Prostate gland (tissue), 2 donors: Measurements from ENCODE around the gene SURF1. TPM values are rescaled to one million over a fixed set of nuclear protein-coding genes. Genes with fewer than 3 reads are reported as not detected.

Source experiments
- DNase-seq: peaks from one replicate; pipeline ENCODE4 v3.0.0-alpha.2; 2019; ENCODE audit warnings: low spot score
- H3K27ac ChIP-seq, 2 donors: fragments of 200-600 bp; sonication (generic); 2 replicates each; pipeline ENCODE4 v1.5.1; 2017 to 2019
- H3K27me3 ChIP-seq: fragments of 200-600 bp; sonication (generic); replicated peaks from 2 replicates; pipeline ENCODE4 v1.5.1; 2019; ENCODE audit not compliant: insufficient read depth
- H3K36me3 ChIP-seq, 2 donors: fragments of 200-600 bp; sonication (generic); 1 replicate in 1 of 2; 2 replicates in 1 of 2; pipeline versions ENCODE4 v1.5.1 to v1.8.1; 2017 to 2019
- H3K4me1 ChIP-seq: fragments of 200-600 bp; sonication (generic); replicated peaks from 2 replicates; pipeline ENCODE4 v1.5.1; 2019
- H3K4me3 ChIP-seq, 2 donors: fragments of 200-600 bp; sonication (generic); 2 replicates each; pipeline ENCODE4 v1.5.1; 2017 to 2019
- H3K9me3 ChIP-seq: fragments of 200-600 bp; sonication (generic); 2 replicates; pipeline ENCODE4 v1.5.1; 2017
- POLR2A ChIP-seq: fragments of 450-650 bp; IDR thresholded peaks from one replicate; pipeline ENCODE4 v1.6.1; 2016; ENCODE audit warnings: antibody characterized with exemption, mild to moderate bottlenecking
- POLR2AphosphoS5 ChIP-seq: sonication (generic); formaldehyde crosslinking; IDR thresholded peaks from one replicate; pipeline ENCODE4 v1.6.1; 2017; ENCODE audit warnings: antibody characterized with exemption
- WGBS: methylation state at CpG from one replicate; pipeline ENCODE4 v1.1.5; 2018; 5-methylcytosine and 5-hydroxymethylcytosine counted together
- intact Hi-C: fragments of 100-400 bp; cut with DNase I; formaldehyde crosslinking; loops from one replicate; pipeline ENCODE4 v1.14.2; 2022
- total RNA-seq, 2 donors: library from RNA; depleted of rRNA; stranded (reverse); fragments of >200 nt; gene quantifications; one replicate each; pipeline ENCODE4 v1.1.0, GENCODE V29; 2016
- TF ChIP-seq, protein P1 (sequence below), 4 experiments: fragments of 200-600 bp in 2 of 4; fragments of 450-650 bp in 2 of 4; sonication (generic) in 2 of 4; IDR thresholded peaks; 1 replicate in 3 of 4; 2 replicates in 1 of 4; pipeline ENCODE4 v1.5.1; 2016 to 2019; ENCODE audit warnings: antibody characterized with exemption in 4 of 4, mild to moderate bottlenecking in 2 of 4, moderate library complexity in 2 of 4

SURF1 gene
- total RNA-seq, 2 donors from 2014 or later: 53.3 to 73.8 TPM

DNA sequence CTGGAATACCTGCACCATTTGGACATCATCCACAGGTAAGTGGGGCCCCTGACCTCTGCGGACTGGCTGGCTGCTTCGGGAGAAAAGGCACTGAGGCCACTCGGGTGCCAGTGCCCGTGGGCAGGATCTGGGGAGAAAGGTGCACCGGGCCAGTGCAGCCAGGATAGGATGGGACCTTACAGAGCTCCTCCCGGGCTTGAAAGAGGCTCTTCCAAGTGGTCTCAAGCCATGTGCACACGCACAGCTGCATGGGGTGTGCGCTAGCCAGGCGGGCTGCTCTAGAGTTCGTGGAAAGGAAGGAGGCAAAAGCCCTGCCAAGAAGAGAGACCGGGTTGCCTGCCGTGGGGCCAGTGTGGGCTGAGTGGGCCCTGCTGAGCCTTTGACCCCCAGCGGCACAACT lies 33.3 kb upstream of the SURF1 start:
- H3K4me3 ChIP-seq: no peak overlapping the region
- TF ChIP-seq POLR2A (no peak), POLR2AphosphoS5 (no peak)
- TF ChIP-seq, protein P1, sequence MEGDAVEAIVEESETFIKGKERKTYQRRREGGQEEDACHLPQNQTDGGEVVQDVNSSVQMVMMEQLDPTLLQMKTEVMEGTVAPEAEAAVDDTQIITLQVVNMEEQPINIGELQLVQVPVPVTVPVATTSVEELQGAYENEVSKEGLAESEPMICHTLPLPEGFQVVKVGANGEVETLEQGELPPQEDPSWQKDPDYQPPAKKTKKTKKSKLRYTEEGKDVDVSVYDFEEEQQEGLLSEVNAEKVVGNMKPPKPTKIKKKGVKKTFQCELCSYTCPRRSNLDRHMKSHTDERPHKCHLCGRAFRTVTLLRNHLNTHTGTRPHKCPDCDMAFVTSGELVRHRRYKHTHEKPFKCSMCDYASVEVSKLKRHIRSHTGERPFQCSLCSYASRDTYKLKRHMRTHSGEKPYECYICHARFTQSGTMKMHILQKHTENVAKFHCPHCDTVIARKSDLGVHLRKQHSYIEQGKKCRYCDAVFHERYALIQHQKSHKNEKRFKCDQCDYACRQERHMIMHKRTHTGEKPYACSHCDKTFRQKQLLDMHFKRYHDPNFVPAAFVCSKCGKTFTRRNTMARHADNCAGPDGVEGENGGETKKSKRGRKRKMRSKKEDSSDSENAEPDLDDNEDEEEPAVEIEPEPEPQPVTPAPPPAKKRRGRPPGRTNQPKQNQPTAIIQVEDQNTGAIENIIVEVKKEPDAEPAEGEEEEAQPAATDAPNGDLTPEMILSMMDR (IDR thresholded peaks at IDR 0.05): no peak
- H3K4me1 ChIP-seq: no peaks in the 10 kb centered on the region
- no peak overlapping the region for H3K27ac ChIP-seq
- intact Hi-C loops: no loop called here
- no peaks in the 10 kb centered on the region for H3K9me3 ChIP-seq
- peaks cover 4% of the 10 kb centered on the region for H3K27me3 ChIP-seq
- H3K36me3 ChIP-seq: no peaks in the 10 kb centered on the region
- no peak for DNase-seq
- 90% methylated on average over 13 of the region's 13 CpGs for WGBS

DNA sequence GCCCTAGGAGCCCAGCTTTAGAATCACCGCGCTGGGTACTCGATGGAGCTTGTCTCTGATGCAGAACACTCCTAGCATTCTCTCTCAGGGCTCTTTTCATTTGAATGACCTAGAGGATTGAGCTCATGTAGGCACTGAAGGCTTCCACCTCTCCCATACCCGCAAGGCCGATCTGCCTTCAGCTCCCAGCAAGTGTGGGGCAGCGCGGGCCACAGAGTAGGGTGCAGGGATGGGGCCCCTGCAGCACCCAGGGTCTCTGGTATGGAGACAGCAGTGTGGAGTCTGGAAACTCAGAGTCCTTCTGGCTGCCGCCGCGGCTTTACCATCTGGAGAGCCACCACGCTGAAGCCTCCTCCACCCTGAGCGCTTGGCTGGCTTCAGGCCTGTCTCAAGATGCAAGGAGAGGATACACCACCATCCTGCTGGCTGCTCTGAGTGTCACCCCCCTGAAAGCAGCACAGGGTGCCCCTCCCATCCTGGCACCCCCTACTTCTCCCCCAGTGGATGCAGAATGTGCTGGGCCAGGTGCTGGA lies 32.8 kb upstream of the SURF1 start:
- 96% methylated on average over 12 of the region's 12 CpGs for WGBS
- no peak for DNase-seq
- intact Hi-C loops: no loop called here
- Histone ChIP-seq H3K4me3 (no peak overlapping the region), H3K36me3 (no peaks in the 10 kb centered on the region), H3K27ac (no peak overlapping the region), H3K4me1 (no peaks in the 10 kb centered on the region), H3K9me3 (no peaks in the 10 kb centered on the region), H3K27me3 (peaks cover under 1% of the 10 kb centered on the region)
- TF ChIP-seq POLR2A (no peak), POLR2AphosphoS5 (no peak)
- TF ChIP-seq, protein P1 (IDR thresholded peaks at IDR 0.05): no peak

DNA sequence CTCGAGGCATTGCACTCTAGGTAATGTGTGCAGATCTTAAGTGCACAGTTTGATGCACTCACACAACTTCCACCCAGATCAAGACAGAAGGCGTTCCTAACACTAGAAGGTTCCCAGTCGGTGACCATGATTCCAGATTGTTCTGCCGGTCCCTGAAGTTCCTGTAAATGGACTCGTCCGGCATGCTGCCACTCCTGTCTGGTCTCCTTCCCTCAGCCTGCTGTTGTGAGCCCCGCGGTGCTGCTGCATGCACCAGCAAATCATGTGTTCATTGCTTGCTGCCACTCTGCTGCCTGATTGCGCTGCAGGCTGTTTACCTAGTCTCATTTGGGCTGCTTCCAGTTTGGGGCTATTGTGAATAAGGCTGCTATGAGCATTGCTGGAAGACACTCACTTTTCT lies 31.4 kb upstream of the SURF1 start:
- Histone ChIP-seq H3K27ac (no peak overlapping the region), H3K9me3 (no peaks in the 10 kb centered on the region), H3K4me1 (no peaks in the 10 kb centered on the region), H3K27me3 (no peaks in the 10 kb centered on the region), H3K4me3 (no peak overlapping the region), H3K36me3 (no peaks in the 10 kb centered on the region)
- intact Hi-C loops: no loop called here
- TF ChIP-seq POLR2A: no peak
- peak; percentile 30 for TF ChIP-seq POLR2AphosphoS5
- TF ChIP-seq, protein P1 (IDR thresholded peaks at IDR 0.05): no peak
- peak; percentile 58 for DNase-seq
- WGBS: 38% methylated on average over 9 of the region's 9 CpGs

DNA sequence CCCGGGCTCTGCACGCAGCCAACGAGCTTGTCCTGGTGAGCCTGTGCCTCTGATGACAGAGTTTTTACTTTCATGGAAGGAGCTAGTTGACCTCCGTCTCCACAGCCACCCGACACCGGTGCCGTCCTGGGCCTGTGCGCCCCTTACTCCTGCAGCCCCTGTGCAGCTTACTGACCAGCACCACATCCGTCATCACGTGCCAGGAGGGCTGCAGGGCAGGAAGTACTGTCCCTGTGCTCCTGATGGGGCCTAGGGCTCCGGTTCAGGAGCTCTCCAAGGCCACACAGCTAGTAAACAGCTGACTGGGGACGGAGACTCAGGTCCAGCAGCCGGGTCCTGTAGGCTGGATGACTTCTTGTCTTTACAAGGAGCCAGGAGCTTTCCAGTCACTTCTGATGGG lies 30.1 kb upstream of the SURF1 start:
- Histone ChIP-seq H3K36me3 (no peaks in the 10 kb centered on the region), H3K4me3 (no peak overlapping the region), H3K27me3 (no peaks in the 10 kb centered on the region), H3K27ac (no peak overlapping the region), H3K4me1 (no peaks in the 10 kb centered on the region), H3K9me3 (no peaks in the 10 kb centered on the region)
- intact Hi-C loops: no loop called here
- TF ChIP-seq, protein P1 (IDR thresholded peaks at IDR 0.05): no peak
- TF ChIP-seq POLR2A: no peak
- TF ChIP-seq POLR2AphosphoS5: no peak
- no peak for DNase-seq
- 86% methylated on average over 13 of the region's 13 CpGs for WGBS

DNA sequence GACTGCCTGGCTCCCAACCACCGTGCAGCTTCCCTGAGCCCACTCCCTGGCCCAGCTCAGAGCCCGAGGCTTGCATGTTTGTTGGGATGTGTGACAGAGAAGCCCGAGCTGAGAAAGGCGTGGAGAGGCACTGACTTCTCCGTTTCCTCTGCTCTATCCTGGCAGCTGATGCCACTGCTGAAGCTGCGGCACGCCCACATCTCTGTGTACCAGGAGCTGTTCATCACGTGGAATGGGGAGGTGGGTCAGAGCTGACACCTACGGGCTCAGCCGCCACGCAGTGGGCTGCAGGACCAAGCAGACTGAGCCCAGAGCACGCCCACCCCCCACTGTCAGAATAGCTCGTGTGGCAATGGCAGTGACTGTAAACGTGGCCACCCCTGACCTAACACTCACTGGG lies 29.2 kb upstream of the SURF1 start:
- intact Hi-C loops: no loop called here
- Histone ChIP-seq H3K27me3 (no peaks in the 10 kb centered on the region), H3K27ac (no peak overlapping the region), H3K36me3 (no peaks in the 10 kb centered on the region), H3K4me1 (no peaks in the 10 kb centered on the region), H3K9me3 (no peaks in the 10 kb centered on the region), H3K4me3 (no peak overlapping the region)
- DNase-seq: no peak
- 80% methylated on average over 11 of the region's 14 CpGs for WGBS
- no peak for TF ChIP-seq POLR2AphosphoS5
- no peak for TF ChIP-seq POLR2A
- TF ChIP-seq, protein P1 (IDR thresholded peaks at IDR 0.05): no peak
